Stimulated activated CD4-positive, alpha-beta T cell treated with anti-CD3 and anti-CD28 coated beads, Interleukin-12 subunit alpha, Interleukin-12 subunit beta, amount 100 ng/mL, for 4 hours (primary cell): ENCODE data around the gene TTC1.
"Not testable (repeated sequence)": the region's sequence is repeated elsewhere in the genome, so short reads cannot be mapped to it uniquely, and the experiment has no call there.

ENCODE experiments used
- DNase-seq: peaks from one replicate; pipeline ENCODE4 v3.0.0-alpha.2; 2020

TTC1 gene

GRCh38 chr5:160044391-160044804 is 35.5 kb downstream of the TTC1 start:
- DNase-seq = no peak

GRCh38 chr5:160044967-160045366 is 36.0 kb downstream of the TTC1 start:
- no peak for DNase-seq

GRCh38 chr5:160047423-160047822 is 38.5 kb downstream of the TTC1 start:
- no peak for DNase-seq

- no peak for DNase-seq
These were observed 39.2 kb downstream of the TTC1 start for GRCh38 chr5:160048131-160048530.

- no peak for DNase-seq
These were observed 40.2 kb downstream of the TTC1 start for GRCh38 chr5:160049099-160049498.

- DNase-seq = no peak
These were observed 45.1 kb downstream of the TTC1 start for GRCh38 chr5:160054047-160054446.

- DNase-seq = no peak
These were observed 45.9 kb downstream of the TTC1 start for GRCh38 chr5:160054831-160055230.

GRCh38 chr5:160057256-160057655 is 48.3 kb downstream of the TTC1 start:
- DNase-seq = no peak

- no peak for DNase-seq
These were observed 51.1 kb downstream of the TTC1 start for GRCh38 chr5:160060001-160060400.

- DNase-seq = no peak
These were observed 52.8 kb downstream of the TTC1 start for GRCh38 chr5:160061770-160062169.

GRCh38 chr5:160064417-160064810 is 55.5 kb downstream of the TTC1 start:
- no peak for DNase-seq

- no peak for DNase-seq
These were observed 56.2 kb downstream of the TTC1 start for GRCh38 chr5:160064995-160065614.

GRCh38 chr5:160069120-160069519 is 60.2 kb downstream of the TTC1 start:
- DNase-seq = not testable (repeated sequence)

GRCh38 chr5:160071516-160071915 is 62.6 kb downstream of the TTC1 start:
- no peak for DNase-seq

GRCh38 chr5:160071916-160072315 is 63.0 kb downstream of the TTC1 start:
- no peak for DNase-seq

- DNase-seq = no peak
These were observed 66.1 kb downstream of the TTC1 start for GRCh38 chr5:160075073-160075472.

- no peak for DNase-seq
These were observed 68.1 kb downstream of the TTC1 start for GRCh38 chr5:160076997-160077396.

- DNase-seq = no peak
These were observed 70.8 kb downstream of the TTC1 start for GRCh38 chr5:160079753-160080152.

- DNase-seq = no peak
These were observed 72.6 kb downstream of the TTC1 start for GRCh38 chr5:160081495-160081894.

- DNase-seq = no peak
These were observed 73.9 kb downstream of the TTC1 start for GRCh38 chr5:160082614-160083500.

- no peak for DNase-seq
These were observed 74.6 kb downstream of the TTC1 start for GRCh38 chr5:160083501-160083900.

GRCh38 chr5:160084144-160084543 is 75.2 kb downstream of the TTC1 start:
- no peak for DNase-seq

GRCh38 chr5:160087199-160087598 is 78.3 kb downstream of the TTC1 start:
- no peak for DNase-seq

- DNase-seq = no peak
These were observed 79.9 kb downstream of the TTC1 start for GRCh38 chr5:160088805-160089204.
